ENCODE data around the gene MRPL11. TPM values are rescaled to one million over a fixed set of nuclear protein-coding genes. Genes with fewer than 3 reads are reported as not detected.
A peak's percentile ranks its signal among the peaks of the same experiment; 100 is the strongest.

Gene MRPL11
- total RNA-seq, 1 donor from 2014 or later: 53.8 TPM

- H3K36me3 ChIP-seq: peaks cover 29% of the 10 kb centered on the region
- TF ChIP-seq CTCF (IDR thresholded peaks at IDR 0.05; ENCODE audit: borderline replicate concordance): no peak
- DNase-seq: no peak
- no peak overlapping the region for H3K27ac ChIP-seq (replicated peaks)
- H3K4me1 ChIP-seq: peaks cover 28% of the 10 kb centered on the region
- intact Hi-C loops (cut with micrococcal nuclease): no loop called here
- H3K27me3 ChIP-seq (ENCODE audit: low read depth): no peaks in the 10 kb centered on the region
- H3K9me3 ChIP-seq (replicated peaks): no peaks in the 10 kb centered on the region
- no peak overlapping the region for H3K4me3 ChIP-seq
These were observed 30.8 kb upstream of the MRPL11 start for GRCh38 chr11:66469441-66469840.

- no peak for TF ChIP-seq CTCF (IDR thresholded peaks at IDR 0.05; ENCODE audit: borderline replicate concordance)
- peaks cover 22% of the 10 kb centered on the region for H3K36me3 ChIP-seq
- H3K4me1 ChIP-seq: peaks cover 28% of the 10 kb centered on the region
- H3K27ac ChIP-seq (replicated peaks): no peak overlapping the region
- H3K27me3 ChIP-seq (ENCODE audit: low read depth): no peaks in the 10 kb centered on the region
- intact Hi-C loops (cut with micrococcal nuclease): no loop called here
- DNase-seq: no peak
- no peaks in the 10 kb centered on the region for H3K9me3 ChIP-seq (replicated peaks)
- no peak overlapping the region for H3K4me3 ChIP-seq
These were observed 30.0 kb upstream of the MRPL11 start for GRCh38 chr11:66468691-66469090.

GRCh38 chr11:66467756-66468155 lies 29.1 kb upstream of the MRPL11 start:
- intact Hi-C loops (cut with micrococcal nuclease): no loop called here
- peaks cover 12% of the 10 kb centered on the region for H3K36me3 ChIP-seq
- TF ChIP-seq CTCF (IDR thresholded peaks at IDR 0.05; ENCODE audit: borderline replicate concordance): no peak
- H3K27ac ChIP-seq (replicated peaks): peak overlapping the region; percentile 76
- H3K9me3 ChIP-seq (replicated peaks): peaks cover 5% of the 10 kb centered on the region
- H3K4me1 ChIP-seq: peaks cover 28% of the 10 kb centered on the region
- no peak for DNase-seq
- no peaks in the 10 kb centered on the region for H3K27me3 ChIP-seq (ENCODE audit: low read depth)
- peak overlapping the region; percentile 83 for H3K4me3 ChIP-seq

- no peaks in the 10 kb centered on the region for H3K27me3 ChIP-seq (ENCODE audit: low read depth)
- H3K4me3 ChIP-seq: peak overlapping the region; percentile 83
- H3K9me3 ChIP-seq (replicated peaks): peaks cover 9% of the 10 kb centered on the region
- intact Hi-C loops (cut with micrococcal nuclease): no loop called here
- no peak for DNase-seq
- peaks cover 7% of the 10 kb centered on the region for H3K36me3 ChIP-seq
- H3K4me1 ChIP-seq: peaks cover 28% of the 10 kb centered on the region
- peak; percentile 52 for TF ChIP-seq CTCF (IDR thresholded peaks at IDR 0.05; ENCODE audit: borderline replicate concordance)
- H3K27ac ChIP-seq (replicated peaks): peak overlapping the region; percentile 76
These were observed 28.5 kb upstream of the MRPL11 start for GRCh38 chr11:66467034-66467659.

GRCh38 chr11:66466225-66467033 lies 27.8 kb upstream of the MRPL11 start, which contains the start of gene PELI3:
PELI3 (plus strand) TSS chr11:66466905; CDS start chr11:66468129, 1,224 bp downstream.
- Histone ChIP-seq H3K36me3 (peaks cover 5% of the 10 kb centered on the region), H3K9me3 (replicated peaks) (peaks cover 9% of the 10 kb centered on the region), H3K27ac (replicated peaks) (peak within 1 kb of the TSS; percentile 76), H3K4me3 (peak within 1 kb of the TSS; percentile 83), H3K27me3 (ENCODE audit: low read depth) (no peaks in the 10 kb centered on the region), H3K4me1 (peaks cover 28% of the 10 kb centered on the region)
- DNase-seq: peak; percentile 92
- intact Hi-C loops (cut with micrococcal nuclease): no loop called here
- TF ChIP-seq CTCF (IDR thresholded peaks at IDR 0.05; ENCODE audit: borderline replicate concordance): no peak
